Measurements from ENCODE around the gene DRICH1. TPM values are rescaled to one million over a fixed set of nuclear protein-coding genes. Genes with fewer than 3 reads are reported as not detected.

Gene DRICH1
- total and polyA plus RNA-seq, 4 donors, result 0.08 to 0.33 TPM; not detected in 2

DNA sequence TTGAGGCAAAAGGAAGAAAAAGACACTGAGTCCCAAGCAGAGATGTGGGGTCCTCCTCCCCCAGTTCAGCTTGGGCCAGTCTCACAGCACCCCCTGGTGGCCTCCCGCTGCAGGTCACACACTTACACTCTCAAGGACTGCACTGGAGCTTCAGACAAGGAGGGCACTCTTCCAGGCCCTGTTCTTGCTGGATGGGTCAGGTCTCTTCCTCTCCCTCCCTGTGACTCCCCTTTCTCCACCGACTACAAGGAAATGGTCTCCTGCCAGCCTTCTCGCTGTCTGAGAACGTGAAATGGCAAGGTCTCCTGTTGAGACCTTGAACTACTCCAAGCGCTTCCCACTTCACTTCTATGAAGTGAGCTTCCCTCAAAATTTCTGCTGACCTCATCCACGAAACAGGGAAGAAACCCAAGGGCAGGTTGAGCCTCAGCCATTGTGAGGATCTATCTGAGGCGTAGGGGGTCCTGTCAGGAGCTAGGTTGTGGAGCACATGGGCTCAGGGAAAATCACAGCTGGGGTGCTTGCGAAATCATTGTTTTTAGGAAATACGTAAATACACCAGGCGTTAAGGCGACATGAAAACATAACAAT is 40.8 kb downstream of the DRICH1 start:
- H3K27me3 ChIP-seq (ENCODE audit: control insufficient read depth in 4 of 4, insufficient read depth in 4 of 4, low read length in 3 of 4), result no peaks in the 10 kb centered on the region
- TF ChIP-seq CTCF (IDR thresholded peaks at IDR 0.05; ENCODE audit: low read depth, low read length, missing input control), result peak; percentile 72
- peak; percentile 79 to 93 for TF ChIP-seq RAD21 (IDR thresholded peaks at IDR 0.05)
- TF ChIP-seq JUND (IDR thresholded peaks at IDR 0.05), result no peak
- peak; percentile 76 for DNase-seq (ENCODE audit: low spot score)
- H3K27ac ChIP-seq (ENCODE audit: low read depth in 1 of 2, low read length in 2 of 2), result no peak overlapping the region
- WGBS, result 43% methylated on average over 11 of the region's 11 CpGs
- H3K4me3 ChIP-seq (ENCODE audit: low read depth in 1 of 3, low read length in 3 of 3), result no peak overlapping the region
- no peaks in the 10 kb centered on the region for H3K9me3 ChIP-seq (ENCODE audit: control insufficient read depth in 4 of 4, low read length in 3 of 4)
- H3K9ac ChIP-seq (ENCODE audit: low read depth in 1 of 2, low read length in 2 of 2), result no peak overlapping the region
- H3K4me1 ChIP-seq (ENCODE audit: control insufficient read depth in 4 of 4, insufficient read depth in 4 of 4, low read length in 3 of 4), result no peaks in the 10 kb centered on the region
- H3K36me3 ChIP-seq (ENCODE audit: control insufficient read depth in 4 of 4, insufficient read depth in 3 of 4, low read depth in 1 of 4, low read length in 3 of 4), result no peaks in the 10 kb centered on the region

DNA sequence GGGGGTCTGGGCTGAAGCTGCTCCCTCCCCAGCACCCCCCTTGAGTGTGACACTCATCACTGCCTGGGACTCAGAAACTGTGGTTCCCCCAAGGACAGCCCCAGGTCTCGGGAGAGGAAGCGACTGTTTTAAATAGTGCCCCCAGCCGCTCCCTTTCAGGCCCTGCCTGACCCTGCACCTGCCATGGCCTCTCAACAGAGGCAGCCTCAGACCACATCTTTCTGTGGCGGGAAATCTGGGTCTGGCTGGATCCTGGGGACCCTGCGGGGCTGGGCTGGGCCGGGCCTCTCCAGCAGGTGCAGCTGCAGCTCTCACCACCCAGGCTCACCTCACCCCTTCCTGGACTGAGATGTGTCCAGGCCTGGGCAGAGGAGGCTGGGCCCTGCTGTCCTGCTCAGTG is 48.3 kb downstream of the DRICH1 start:
- Histone ChIP-seq H3K4me1 (ENCODE audit: control insufficient read depth in 4 of 4, insufficient read depth in 4 of 4, low read length in 3 of 4) (no peaks in the 10 kb centered on the region), H3K27ac (ENCODE audit: low read depth in 1 of 2, low read length in 2 of 2) (no peak overlapping the region), H3K36me3 (ENCODE audit: control insufficient read depth in 4 of 4, insufficient read depth in 3 of 4, low read depth in 1 of 4, low read length in 3 of 4) (no peaks in the 10 kb centered on the region), H3K9me3 (ENCODE audit: control insufficient read depth in 4 of 4, low read length in 3 of 4) (no peaks in the 10 kb centered on the region), H3K4me3 (ENCODE audit: low read depth in 1 of 3, low read length in 3 of 3) (no peak overlapping the region), H3K9ac (ENCODE audit: low read depth in 1 of 2, low read length in 2 of 2) (no peak overlapping the region), H3K27me3 (ENCODE audit: control insufficient read depth in 4 of 4, insufficient read depth in 4 of 4, low read length in 3 of 4) (no peaks in the 10 kb centered on the region)
- TF ChIP-seq, protein P1, sequence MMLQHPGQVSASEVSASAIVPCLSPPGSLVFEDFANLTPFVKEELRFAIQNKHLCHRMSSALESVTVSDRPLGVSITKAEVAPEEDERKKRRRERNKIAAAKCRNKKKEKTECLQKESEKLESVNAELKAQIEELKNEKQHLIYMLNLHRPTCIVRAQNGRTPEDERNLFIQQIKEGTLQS (IDR thresholded peaks at IDR 0.05), result no peak
- TF ChIP-seq FOXA1 (IDR thresholded peaks at IDR 0.05) (no peak), TAF1 (conservative IDR thresholded peaks at IDR 0.05) (no peak), RAD21 (IDR thresholded peaks at IDR 0.05) (no peak), MAX (IDR thresholded peaks at IDR 0.05) (no peak), JUND (IDR thresholded peaks at IDR 0.05) (no peak), CTCF (IDR thresholded peaks at IDR 0.05; ENCODE audit: low read depth, low read length, missing input control) (no peak), NR2F2 (IDR thresholded peaks at IDR 0.05) (no peak), RXRA (IDR thresholded peaks at IDR 0.05) (no peak), FOXA2 (IDR thresholded peaks at IDR 0.05) (no peak), SP1 (IDR thresholded peaks at IDR 0.05) (no peak), ZBTB33 (IDR thresholded peaks at IDR 0.05) (no peak), YY1 (IDR thresholded peaks at IDR 0.05) (no peak), GABPA (IDR thresholded peaks at IDR 0.05 in 1 of 2, conservative IDR thresholded peaks at IDR 0.05 in 1 of 2) (no peak), HNF4A (conservative IDR thresholded peaks at IDR 0.05) (no peak)
- WGBS, result 65% methylated on average over 6 of the region's 6 CpGs
- no peak for DNase-seq (ENCODE audit: low spot score)
